WTC11 (cell line): Measurements from ENCODE around the gene IQCK. TPM values are rescaled to one million over a fixed set of nuclear protein-coding genes. Genes with fewer than 3 reads are reported as not detected.
"Not testable (repeated sequence)": the region's sequence is repeated elsewhere in the genome, so short reads cannot be mapped to it uniquely, and the experiment has no call there.

Experiments
- ATAC-seq: fragments of 200-7000 bp; cut with Tn5 transposase; 2 replicates; pipeline ENCODE4 v1.10.0; 2021; ENCODE audit warnings: mild to moderate bottlenecking, moderate library complexity
- CTCF ChIA-PET: fragments of 300-600 bp; sonication (Branson Sonifier 250); formaldehyde crosslinking; loops from one replicate; lab custom pipeline; 2021; ENCODE audit warnings: antibody characterized with exemption; lab: Charles Lee
- POLR2A ChIA-PET: fragments of 350-600 bp; sonication (Branson Sonifier 250); formaldehyde crosslinking; loops from one replicate; lab custom pipeline; 2021; ENCODE audit warnings: antibody characterized with exemption; lab: Charles Lee
- DNase-seq: peaks from one replicate; pipeline ENCODE4 v3.0.0; 2021; ENCODE audit warnings: low spot score
- H3K27ac Mint-ChIP-seq: 2 replicates; pipeline ENCODE4 v1.8.0; 2021; ENCODE audit warnings: mixed read lengths
- H3K27me3 Mint-ChIP-seq: 2 replicates; pipeline ENCODE4 v1.8.0; 2021; ENCODE audit warnings: low read depth, mild to moderate bottlenecking, moderate library complexity, mixed read lengths
- H3K36me3 Mint-ChIP-seq: 2 replicates; pipeline ENCODE4 v1.8.0; 2021; ENCODE audit warnings: mixed read lengths
- H3K4me1 Mint-ChIP-seq: 2 replicates; pipeline ENCODE4 v1.8.0; 2022; ENCODE audit warnings: mixed read lengths
- H3K4me3 Mint-ChIP-seq: 2 replicates; pipeline ENCODE4 v1.8.0; 2021; ENCODE audit warnings: mild to moderate bottlenecking, moderate library complexity, mixed read lengths
- H3K9me3 Mint-ChIP-seq: 2 replicates; pipeline ENCODE4 v1.8.0; 2021; ENCODE audit warnings: mixed read lengths
- E2F1 ChIP-seq: sonication (generic); formaldehyde crosslinking; IDR thresholded peaks from 2 replicates; pipeline ENCODE4 v1.8.0; 2022; ENCODE audit warnings: mild to moderate bottlenecking, missing genetic modification reagents
- GABPB1 ChIP-seq: sonication (generic); formaldehyde crosslinking; IDR thresholded peaks from 2 replicates; pipeline ENCODE4 v1.8.1; 2023; ENCODE audit warnings: mild to moderate bottlenecking, missing genetic modification reagents
- GRHL2 ChIP-seq: fragments of 250-450 bp; sonication (Bioruptor Pico); IDR thresholded peaks from 2 replicates; pipeline ENCODE4 v1.8.0; 2022; ENCODE audit warnings: mild to moderate bottlenecking, moderate library complexity; ENCODE audit not compliant: insufficient replicate concordance, severe bottlenecking
- JUN ChIP-seq: sonication (generic); formaldehyde crosslinking; IDR thresholded peaks from 2 replicates; pipeline ENCODE4 v1.8.0; 2023; ENCODE audit warnings: mild to moderate bottlenecking, missing genetic modification reagents
- KAT7 ChIP-seq: sonication (generic); formaldehyde crosslinking; IDR thresholded peaks from 2 replicates; pipeline ENCODE4 v1.8.1; 2023; ENCODE audit warnings: missing genetic modification reagents, mild to moderate bottlenecking, borderline replicate concordance
- MLX ChIP-seq: sonication (generic); formaldehyde crosslinking; IDR thresholded peaks from 2 replicates; pipeline ENCODE4 v1.8.1; 2023; ENCODE audit warnings: mild to moderate bottlenecking, missing genetic modification reagents, moderate library complexity
- NFATC4 ChIP-seq: fragments of 250-450 bp; sonication (Bioruptor Pico); IDR thresholded peaks from 2 replicates; pipeline ENCODE4 v1.9.0; 2021; ENCODE audit warnings: mild to moderate bottlenecking
- SP1 ChIP-seq: sonication (generic); formaldehyde crosslinking; conservative IDR thresholded peaks from 2 replicates; pipeline ENCODE4 v1.8.1; 2022; ENCODE audit warnings: missing genetic modification reagents
- ZMAT4 ChIP-seq: fragments of 250-450 bp; sonication (Bioruptor Pico); IDR thresholded peaks from 2 replicates; pipeline ENCODE4 v1.9.0; 2021; ENCODE audit warnings: mild to moderate bottlenecking
- ZNF121 ChIP-seq: sonication (generic); formaldehyde crosslinking; IDR thresholded peaks from 2 replicates; pipeline ENCODE4 v1.8.0; 2023; ENCODE audit warnings: missing genetic modification reagents
- ZNF416 ChIP-seq: fragments of 250-450 bp; sonication (Bioruptor Pico); IDR thresholded peaks from 2 replicates; pipeline ENCODE4 v1.9.0; 2021; ENCODE audit warnings: mild to moderate bottlenecking, inconsistent platforms
- total RNA-seq: library from RNA; stranded (reverse); gene quantifications from 3 replicates; pipeline ENCODE4 v1.2.3, GENCODE V29; 2021
- TF ChIP-seq, protein P1 (sequence below): sonication (generic); formaldehyde crosslinking; IDR thresholded peaks from 2 replicates; pipeline ENCODE4 v1.8.1; 2023; ENCODE audit warnings: mild to moderate bottlenecking, moderate library complexity, missing genetic modification reagents
- TF ChIP-seq, protein P2 (sequence below): fragments of 250-450 bp; sonication (Bioruptor Pico); IDR thresholded peaks from 2 replicates; pipeline ENCODE4 v1.9.0; 2021; ENCODE audit warnings: moderate library complexity, mild to moderate bottlenecking, inconsistent platforms, borderline replicate concordance

The IQCK gene
- total RNA-seq, 1 experiment from 2014 or later = 5.8 TPM

DNA sequence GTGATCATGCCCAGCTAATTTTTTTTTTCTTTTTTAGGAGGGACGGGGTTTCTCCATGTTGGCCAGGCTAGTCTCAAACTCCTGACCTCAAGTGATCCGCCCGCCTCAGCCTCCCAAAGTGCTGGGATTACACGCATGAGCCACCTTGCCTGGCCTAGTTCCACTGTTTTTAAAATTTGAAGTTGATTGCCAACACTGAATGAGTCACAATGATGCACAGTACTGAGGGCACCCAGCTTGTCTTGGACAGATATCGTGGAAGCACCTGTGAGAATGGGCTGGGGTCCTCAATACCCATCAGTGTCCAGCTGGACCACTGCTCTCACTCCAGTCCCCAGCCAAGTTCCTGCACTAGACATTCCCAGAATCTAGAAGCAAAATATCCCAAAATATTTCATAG is 2.5 kb upstream of the IQCK start (continued):
- TF ChIP-seq KAT7 = no peak
- no peak for TF ChIP-seq ZMAT4 (CRISPR knock-in tag)
- TF ChIP-seq MLX = no peak
- TF ChIP-seq E2F1 (CRISPR knock-in tag) = no peak
- TF ChIP-seq ZNF416 (CRISPR knock-in tag) = no peak

- Mint-ChIP-seq H3K4me3 (peak overlapping the region; percentile 97), H3K4me1 (peaks cover 43% of the 10 kb centered on the region), H3K36me3 (peaks cover 40% of the 10 kb centered on the region), H3K27me3 (no peaks in the 10 kb centered on the region), H3K9me3 (no peaks in the 10 kb centered on the region), H3K27ac (peak overlapping the region; percentile 21; the same call in 1 of the 2 replicates)
- CTCF ChIA-PET = interaction anchor here (1.7 kb wide), 1 partner anchor 115 kb away, joined by 3 read pairs; no protein-coding TSS in a partner anchor
- POLR2A ChIA-PET = no interaction called here
- DNase-seq (no peak), ATAC-seq (no peak)
- TF ChIP-seq, protein P1, sequence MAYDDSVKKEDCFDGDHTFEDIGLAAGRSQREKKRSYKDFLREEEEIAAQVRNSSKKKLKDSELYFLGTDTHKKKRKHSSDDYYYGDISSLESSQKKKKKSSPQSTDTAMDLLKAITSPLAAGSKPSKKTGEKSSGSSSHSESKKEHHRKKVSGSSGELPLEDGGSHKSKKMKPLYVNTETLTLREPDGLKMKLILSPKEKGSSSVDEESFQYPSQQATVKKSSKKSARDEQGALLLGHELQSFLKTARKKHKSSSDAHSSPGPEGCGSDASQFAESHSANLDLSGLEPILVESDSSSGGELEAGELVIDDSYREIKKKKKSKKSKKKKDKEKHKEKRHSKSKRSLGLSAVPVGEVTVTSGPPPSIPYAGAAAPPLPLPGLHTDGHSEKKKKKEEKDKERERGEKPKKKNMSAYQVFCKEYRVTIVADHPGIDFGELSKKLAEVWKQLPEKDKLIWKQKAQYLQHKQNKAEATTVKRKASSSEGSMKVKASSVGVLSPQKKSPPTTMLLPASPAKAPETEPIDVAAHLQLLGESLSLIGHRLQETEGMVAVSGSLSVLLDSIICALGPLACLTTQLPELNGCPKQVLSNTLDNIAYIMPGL (CRISPR knock-in tag) = no peak
- no peak for TF ChIP-seq NFATC4 (CRISPR knock-in tag)
Observed at GRCh38 chr16:19716183-19716582, 1.9 kb upstream of the IQCK start.

- Mint-ChIP-seq H3K27ac (peak overlapping the region; percentile 21; the same call in 1 of the 2 replicates), H3K4me3 (peak overlapping the region; percentile 97), H3K4me1 (peaks cover 37% of the 10 kb centered on the region), H3K36me3 (peaks cover 37% of the 10 kb centered on the region)
- ATAC-seq, POLR2A ChIA-PET, H3K9me3 Mint-ChIP-seq, DNase-seq, H3K27me3 Mint-ChIP-seq: not testable (repeated sequence)
- TF ChIP-seq GABPB1 (CRISPR knock-in tag) (0 out of 2 replicates have a peak, but pooled peaks have one; percentile 10), ZNF121 (CRISPR knock-in tag) (0 out of 2 replicates have a peak, but pooled peaks have one; percentile 43)
- CTCF ChIA-PET = interaction anchor here (1.7 kb wide), 1 partner anchor 115 kb away, joined by 3 read pairs; no protein-coding TSS in a partner anchor
Observed at GRCh38 chr16:19716728-19717127, 1.3 kb upstream of the IQCK start.

DNA sequence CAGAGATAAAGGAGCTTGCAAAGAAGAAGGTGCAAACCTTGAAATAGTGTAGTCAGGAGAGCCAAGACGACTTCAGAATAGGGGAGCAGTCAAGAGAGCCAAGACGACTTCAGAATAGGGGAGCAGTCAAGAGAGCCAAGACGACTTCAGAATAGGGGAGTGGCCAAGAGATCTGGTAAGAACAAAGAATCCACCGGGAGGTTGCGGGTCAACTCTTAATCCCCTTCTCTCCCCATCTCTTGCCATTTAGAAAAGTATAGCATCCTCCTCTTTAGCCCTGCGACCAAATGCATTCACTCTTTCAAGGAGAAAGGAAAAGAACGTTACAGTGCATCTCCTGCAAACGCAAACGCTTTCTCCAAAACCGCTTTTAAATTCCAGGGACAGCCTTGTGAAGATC is 757 bp upstream of the IQCK start:
- Mint-ChIP-seq H3K4me1 (peaks cover 33% of the 10 kb centered on the region), H3K36me3 (peaks cover 32% of the 10 kb centered on the region), H3K27me3 (no peaks in the 10 kb centered on the region), H3K4me3 (peak overlapping the region; percentile 97), H3K27ac (peak overlapping the region; percentile 92), H3K9me3 (no peaks in the 10 kb centered on the region)
- DNase-seq = no peak
- TF ChIP-seq SP1 (CRISPR knock-in tag) (no peak), JUN (no peak), GRHL2 (CRISPR knock-in tag) (no peak), KAT7 (no peak)
- TF ChIP-seq, protein P2, sequence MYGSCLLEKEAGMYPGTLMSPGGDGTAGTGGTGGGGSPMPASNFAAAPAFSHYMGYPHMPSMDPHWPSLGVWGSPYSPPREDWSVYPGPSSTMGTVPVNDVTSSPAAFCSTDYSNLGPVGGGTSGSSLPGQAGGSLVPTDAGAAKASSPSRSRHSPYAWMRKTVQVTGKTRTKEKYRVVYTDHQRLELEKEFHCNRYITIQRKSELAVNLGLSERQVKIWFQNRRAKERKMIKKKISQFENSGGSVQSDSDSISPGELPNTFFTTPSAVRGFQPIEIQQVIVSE = no peak
- ChIA-PET CTCF (interaction anchor here (0.9 to 1.7 kb wide), 3 partner anchors 116 to 669 kb away, joined by 3 to 4 read pairs (median 3); partner anchors contain the start of gene VPS35L), POLR2A (interaction anchor here (1.1 to 2.7 kb wide), 5 partner anchors 140 to 165 kb away, joined by 3 to 7 read pairs (median 3); no protein-coding TSS in a partner anchor)
- ATAC-seq = peak; percentile 28
